Spleen (tissue), 7 donors: ENCODE data around the gene STK39.

Source experiments
- CTCF ChIP-seq, 11 experiments: fragments of 200-600 bp in 7 of 11; fragments of 450-650 bp in 4 of 11; sonication (generic) in 4 of 11; IDR thresholded peaks in 8 of 11; conservative IDR thresholded peaks in 3 of 11; 1 replicate in 7 of 11; 2 replicates in 4 of 11; pipeline versions ENCODE4 v1.4.0 to v1.8.0; 2016 to 2021; ENCODE audit warnings: antibody characterized with exemption in 11 of 11, inconsistent platforms in 4 of 11, mild to moderate bottlenecking in 1 of 11
- POLR2A ChIP-seq, 3 donors: fragments of 450-650 bp; IDR thresholded peaks; one replicate each; pipeline ENCODE4 v1.5.1; 2017; ENCODE audit warnings: antibody characterized with exemption in 3 of 3, mild to moderate bottlenecking in 1 of 3
- POLR2AphosphoS5 ChIP-seq, 3 donors: sonication (generic); formaldehyde crosslinking; IDR thresholded peaks; one replicate each; pipeline ENCODE4 v1.5.1; 2017; ENCODE audit warnings: antibody characterized with exemption in 3 of 3
- donor health status: DM: no; HTN: no; CAD: no; lungs with moderate emphysema.
- donor health status: DM: no; HTN: no; CAD: no.
- donor health status: DM: no; HTN: no; CAD: no.

GRCh38 chr2:168050377-168050776, 197.0 kb downstream of the STK39 start:
- no peak for TF ChIP-seq CTCF (IDR thresholded peaks at IDR 0.05 in 8 of 11, conservative IDR thresholded peaks at IDR 0.05 in 3 of 11)
- TF ChIP-seq POLR2A (IDR thresholded peaks at IDR 0.05): no peak
- no peak for TF ChIP-seq POLR2AphosphoS5 (IDR thresholded peaks at IDR 0.05)
